BLaER1 treated with 17β-estradiol and CSF1 and Interleukin-3, amounts not matched to agents 10 nM and 100 nM (cell line): Measurements from ENCODE around the gene MGAT5B.

ENCODE experiments used
- H3K27ac ChIP-seq, 11 experiments: shearing (Covaris generic); formaldehyde crosslinking; 2 replicates each; pipeline ENCODE4 v1.8.1; 2022
- H3K27me3 ChIP-seq, 11 experiments: shearing (Covaris generic); formaldehyde crosslinking; 2 replicates each; pipeline ENCODE4 v1.8.1; 2022
- H3K36me3 ChIP-seq, 11 experiments: shearing (Covaris generic); formaldehyde crosslinking; 2 replicates each; pipeline ENCODE4 v1.8.1; 2022
- H3K4me1 ChIP-seq, 10 experiments: shearing (Covaris generic); formaldehyde crosslinking; 2 replicates each; pipeline ENCODE4 v1.8.1; 2022
- H3K4me2 ChIP-seq, 11 experiments: shearing (Covaris generic); formaldehyde crosslinking; 2 replicates each; pipeline ENCODE4 v1.8.1; 2022
- H3K4me3 ChIP-seq, 10 experiments: shearing (Covaris generic); formaldehyde crosslinking; 2 replicates each; pipeline ENCODE4 v1.8.1; 2022
- H3K9ac ChIP-seq, 11 experiments: shearing (Covaris generic); formaldehyde crosslinking; 2 replicates each; pipeline ENCODE4 v1.8.1; 2022
- H3K9me3 ChIP-seq, 11 experiments: shearing (Covaris generic); formaldehyde crosslinking; replicated peaks in 1 of 11; 2 replicates each; pipeline ENCODE4 v1.8.1; 2022
- H4K20me1 ChIP-seq, 11 experiments: shearing (Covaris generic); formaldehyde crosslinking; 2 replicates each; pipeline ENCODE4 v1.8.1; 2022
- Cebpa-rat ChIP-seq, 11 experiments: shearing (Covaris generic); IDR thresholded peaks; 2 replicates each; pipeline ENCODE4 v1.8.1; 2022

Gene MGAT5B

GRCh38 chr17:76893623-76894334, 25.6 kb downstream of the MGAT5B start:
- Histone ChIP-seq H3K9ac (no peak overlapping the region), H3K9me3 (peaks cover 23 to 50% (median 38%) of the 10 kb centered on the region in 11 experiments), H3K36me3 (peaks cover 0 to 95% (median 89%) of the 10 kb centered on the region in 11 experiments; a peak in 20 of 22 replicates), H4K20me1 (peaks cover 0 to 34% (median 17%) of the 10 kb centered on the region in 11 experiments; a peak in 10 of 22 replicates), H3K4me3 (no peak overlapping the region), H3K4me2 (no peak overlapping the region), H3K4me1 (no peaks in the 10 kb centered on the region), H3K27ac (no peak overlapping the region), H3K27me3 (no peaks in the 10 kb centered on the region)
- no peak for TF ChIP-seq Cebpa-rat (IDR thresholded peaks at IDR 0.05)

DNA sequence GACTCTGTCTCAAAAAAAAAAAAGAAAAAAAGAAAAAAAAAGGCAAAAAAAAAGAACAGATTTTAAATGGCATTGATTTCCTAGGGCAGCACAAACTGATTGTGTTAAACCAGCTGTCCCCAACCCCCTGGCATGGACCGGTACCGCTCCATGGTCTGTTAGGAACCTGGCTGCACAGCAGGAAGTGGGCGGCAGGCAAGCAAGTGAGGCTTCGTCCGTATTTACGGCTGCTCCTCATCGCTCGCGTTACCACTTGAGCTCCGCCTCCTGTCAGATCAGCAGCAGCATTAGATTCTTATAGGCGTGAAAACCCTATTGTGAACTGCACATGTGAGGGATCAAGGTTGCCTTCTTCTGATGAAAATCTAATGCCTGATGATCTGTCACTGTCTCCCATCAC, 26.6 kb downstream of the MGAT5B start:
- Histone ChIP-seq H3K9me3 (peaks cover 23 to 50% (median 38%) of the 10 kb centered on the region in 11 experiments), H3K4me2 (no peak overlapping the region), H3K27ac (no peak overlapping the region), H3K9ac (no peak overlapping the region), H3K4me3 (no peak overlapping the region), H3K27me3 (no peaks in the 10 kb centered on the region), H4K20me1 (peaks cover 0 to 36% (median 11%) of the 10 kb centered on the region in 11 experiments; a peak in 10 of 22 replicates), H3K36me3 (peaks cover 0 to 95% (median 87%) of the 10 kb centered on the region in 11 experiments; a peak in 20 of 22 replicates), H3K4me1 (peaks cover 0 to 5% (median 2%) of the 10 kb centered on the region in 10 experiments; a peak in 12 of 20 replicates)
- TF ChIP-seq Cebpa-rat (IDR thresholded peaks at IDR 0.05), result no peak

DNA sequence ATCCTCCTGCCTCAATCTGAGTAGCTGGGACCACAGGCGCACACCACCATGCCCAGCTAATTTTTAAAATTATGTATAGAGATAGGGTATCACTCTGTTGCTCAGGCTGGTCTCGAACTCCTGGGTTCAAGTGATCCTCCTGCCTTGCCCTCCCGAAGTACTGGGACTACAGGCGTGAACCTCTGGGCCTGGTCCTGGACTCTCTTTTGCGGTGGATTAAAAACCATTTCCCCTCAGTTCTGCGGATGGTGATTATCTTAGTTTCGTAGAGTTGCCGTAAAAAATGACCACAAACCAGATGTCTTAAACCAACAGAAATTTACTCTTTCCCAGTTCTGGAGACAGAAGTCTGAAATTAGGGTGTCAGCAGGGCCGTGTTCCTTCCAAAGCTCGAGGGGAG, 28.8 kb downstream of the MGAT5B start:
- Histone ChIP-seq H3K27ac (no peak overlapping the region), H3K27me3 (no peaks in the 10 kb centered on the region), H3K9ac (no peak overlapping the region), H4K20me1 (peaks cover 0 to 55% (median 33%) of the 10 kb centered on the region in 11 experiments; a peak in 15 of 22 replicates), H3K4me1 (peaks cover 0 to 27% (median 24%) of the 10 kb centered on the region in 10 experiments; a peak in 17 of 20 replicates), H3K9me3 (peaks cover 23 to 36% (median 34%) of the 10 kb centered on the region in 11 experiments), H3K4me2 (no peak overlapping the region), H3K36me3 (peaks cover 0 to 92% (median 73%) of the 10 kb centered on the region in 11 experiments; a peak in 20 of 22 replicates), H3K4me3 (no peak overlapping the region)
- no peak for TF ChIP-seq Cebpa-rat (IDR thresholded peaks at IDR 0.05)

DNA sequence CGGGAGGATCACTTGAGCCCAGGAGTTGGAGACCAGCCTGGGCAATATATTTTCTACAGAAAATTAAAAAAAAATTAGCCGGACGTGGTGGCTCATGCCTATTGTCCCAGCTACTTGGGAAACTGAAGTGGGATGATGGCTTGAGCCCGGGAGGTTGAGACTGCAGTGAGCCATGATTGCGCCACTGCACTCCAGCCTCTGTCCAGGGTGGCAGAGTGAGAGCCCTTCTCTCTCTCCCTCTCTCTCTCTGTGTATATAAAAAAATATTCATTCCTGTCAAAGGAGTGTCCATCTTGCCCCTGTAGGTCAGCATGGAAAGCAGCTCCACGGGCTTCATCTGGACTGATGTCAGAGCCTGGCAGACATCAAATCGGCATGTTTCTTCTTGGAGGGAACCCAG, 31.2 kb downstream of the MGAT5B start:
- Histone ChIP-seq H3K27me3 (no peaks in the 10 kb centered on the region), H4K20me1 (peaks cover 0 to 77% (median 47%) of the 10 kb centered on the region in 11 experiments; a peak in 16 of 22 replicates), H3K4me3 (no peak overlapping the region), H3K4me2 (no peak overlapping the region), H3K4me1 (peaks cover 0 to 30% (median 24%) of the 10 kb centered on the region in 10 experiments; a peak in 17 of 20 replicates), H3K9ac (no peak overlapping the region), H3K36me3 (peaks cover 0 to 90% (median 65%) of the 10 kb centered on the region in 11 experiments; a peak in 19 of 22 replicates), H3K27ac (no peak overlapping the region), H3K9me3 (peaks cover 9 to 14% (median 11%) of the 10 kb centered on the region in 11 experiments)
- TF ChIP-seq Cebpa-rat (IDR thresholded peaks at IDR 0.05), result no peak

GRCh38 chr17:76900723-76901122, 32.5 kb downstream of the MGAT5B start:
- TF ChIP-seq Cebpa-rat (IDR thresholded peaks at IDR 0.05), result no peak
- Histone ChIP-seq H3K27me3 (no peaks in the 10 kb centered on the region), H3K9ac (peak overlapping the region in 3 of 11 experiments; percentile 16 to 51 (median 47); a peak in 2 of 22 replicates), H3K4me2 (peak overlapping the region in 8 of 11 experiments; percentile 30 to 82 (median 61); a peak in 15 of 22 replicates), H3K27ac (no peak overlapping the region), H4K20me1 (peaks cover 0 to 74% (median 47%) of the 10 kb centered on the region in 11 experiments; a peak in 16 of 22 replicates), H3K9me3 (0 out of 22 replicates have a peak, but pooled peaks cover 0 to under 1% (median 0%) of the 10 kb centered on the region in 11 experiments), H3K4me1 (peaks cover 0 to 30% (median 24%) of the 10 kb centered on the region in 10 experiments; a peak in 17 of 20 replicates), H3K36me3 (peaks cover 0 to 87% (median 64%) of the 10 kb centered on the region in 11 experiments; a peak in 16 of 22 replicates), H3K4me3 (no peak overlapping the region)

DNA sequence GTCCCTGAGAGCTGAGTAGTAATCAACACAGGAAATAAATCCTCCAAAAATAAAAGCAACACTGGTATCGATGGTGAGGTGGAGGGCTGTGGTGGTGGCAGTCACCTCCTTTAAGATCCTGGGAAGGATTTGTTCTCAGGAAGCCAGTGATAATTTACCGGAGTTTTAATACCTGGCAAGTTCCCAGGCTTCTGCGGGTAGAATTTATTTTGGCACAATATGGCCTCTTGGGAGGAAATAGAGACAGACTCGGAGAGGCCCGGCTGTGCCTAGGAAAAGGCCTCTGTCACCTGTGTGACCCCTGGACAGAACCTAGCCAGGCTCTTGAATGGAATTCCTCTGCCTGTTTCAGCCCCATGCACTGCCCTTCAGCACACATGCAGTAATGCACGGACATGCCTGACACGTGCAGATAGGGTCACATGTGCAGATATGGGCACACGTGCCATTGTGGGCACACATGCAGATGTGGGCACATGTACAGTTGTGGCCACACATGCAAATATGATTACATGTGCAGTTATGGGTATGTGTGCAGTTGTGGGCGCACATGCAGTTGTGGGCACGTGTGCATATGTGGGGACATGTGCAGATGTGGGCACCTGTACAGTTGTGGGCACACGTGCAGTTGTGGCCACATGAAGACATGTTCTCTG, 33.5 kb downstream of the MGAT5B start:
- no peaks in the 10 kb centered on the region for H3K9me3 ChIP-seq
- no peaks in the 10 kb centered on the region for H3K27me3 ChIP-seq
- H3K4me3 ChIP-seq, result no peak overlapping the region
- peaks cover 0 to 80% (median 50%) of the 10 kb centered on the region in 11 experiments; a peak in 16 of 22 replicates for H4K20me1 ChIP-seq
- H3K36me3 ChIP-seq, result peaks cover 0 to 87% (median 64%) of the 10 kb centered on the region in 11 experiments; a peak in 16 of 22 replicates
- peak overlapping the region in 5 of 11 experiments; percentile 8 to 51 (median 16); a peak in 2 of 22 replicates for H3K9ac ChIP-seq
- H3K4me1 ChIP-seq, result peaks cover 0 to 30% (median 24%) of the 10 kb centered on the region in 10 experiments; a peak in 17 of 20 replicates
- peak overlapping the region in 8 of 11 experiments; percentile 30 to 82 (median 61); a peak in 15 of 22 replicates for H3K4me2 ChIP-seq
- TF ChIP-seq Cebpa-rat (IDR thresholded peaks at IDR 0.05), result no peak
- no peak overlapping the region for H3K27ac ChIP-seq

DNA sequence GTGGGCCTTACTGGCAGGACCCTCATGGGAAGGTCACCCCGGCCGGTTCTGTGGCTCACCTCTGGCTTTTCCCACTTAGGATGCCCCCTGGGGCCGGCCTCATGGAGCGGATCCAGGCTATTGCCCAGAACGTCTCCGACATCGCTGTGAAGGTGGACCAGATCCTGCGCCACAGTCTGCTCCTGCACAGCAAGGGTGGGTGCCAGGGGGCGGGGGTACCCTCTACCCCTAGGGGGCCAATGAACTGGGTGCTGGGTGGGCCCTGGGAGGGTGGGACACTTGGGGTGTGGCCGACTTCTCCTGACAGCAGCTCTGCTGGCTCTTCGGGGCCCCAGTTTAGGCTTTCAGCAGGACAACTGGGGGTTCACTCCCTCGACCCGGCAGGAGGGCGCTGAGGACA, 34.3 kb downstream of the MGAT5B start:
- Histone ChIP-seq H4K20me1 (peaks cover 0 to 81% (median 50%) of the 10 kb centered on the region in 11 experiments; a peak in 15 of 22 replicates), H3K36me3 (peaks cover 0 to 87% (median 64%) of the 10 kb centered on the region in 11 experiments; a peak in 18 of 22 replicates), H3K27ac (no peak overlapping the region), H3K9ac (no peak overlapping the region), H3K27me3 (no peaks in the 10 kb centered on the region), H3K4me3 (no peak overlapping the region), H3K4me1 (peaks cover 0 to 30% (median 24%) of the 10 kb centered on the region in 10 experiments; a peak in 17 of 20 replicates), H3K9me3 (no peaks in the 10 kb centered on the region; a peak in 1 of 22 replicates), H3K4me2 (no peak overlapping the region)
- TF ChIP-seq Cebpa-rat (IDR thresholded peaks at IDR 0.05), result no peak

GRCh38 chr17:76903631-76904030, 35.4 kb downstream of the MGAT5B start:
- Histone ChIP-seq H4K20me1 (peaks cover 0 to 92% (median 54%) of the 10 kb centered on the region in 11 experiments; a peak in 16 of 22 replicates), H3K9me3 (no peaks in the 10 kb centered on the region; a peak in 1 of 22 replicates), H3K27me3 (no peaks in the 10 kb centered on the region), H3K36me3 (peaks cover 0 to 94% (median 73%) of the 10 kb centered on the region in 11 experiments; a peak in 18 of 22 replicates), H3K4me3 (no peak overlapping the region), H3K4me2 (no peak overlapping the region), H3K4me1 (peaks cover 0 to 30% (median 24%) of the 10 kb centered on the region in 10 experiments; a peak in 17 of 20 replicates), H3K9ac (no peak overlapping the region), H3K27ac (no peak overlapping the region)
- no peak for TF ChIP-seq Cebpa-rat (IDR thresholded peaks at IDR 0.05)
